Measurements from ENCODE around the gene CLIC2.

DNA sequence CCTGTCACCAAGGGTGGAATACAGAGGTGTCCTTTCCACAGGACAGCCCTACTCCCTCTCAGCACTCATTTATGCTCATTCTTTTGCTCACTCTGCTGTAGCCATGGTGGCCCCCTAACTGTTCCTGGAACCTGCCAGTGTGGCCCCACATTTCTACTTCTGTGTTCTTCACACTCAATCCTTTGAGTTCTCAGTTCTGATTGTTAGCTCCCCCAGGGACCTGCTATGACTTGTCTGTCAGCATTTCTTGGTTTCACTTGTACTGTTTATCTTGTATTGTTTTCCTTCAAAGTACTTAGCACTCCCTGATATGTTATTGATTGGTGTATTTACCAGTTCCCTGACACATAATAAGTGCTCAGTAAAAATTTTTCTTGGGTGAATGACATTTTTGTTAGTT is 103.3 kb downstream of the CLIC2 start:
- no peak for TF ChIP-seq EZH2phosphoT487 (IDR thresholded peaks at IDR 0.05; ENCODE audit: borderline replicate concordance, low read length)
- TF ChIP-seq, protein P1, sequence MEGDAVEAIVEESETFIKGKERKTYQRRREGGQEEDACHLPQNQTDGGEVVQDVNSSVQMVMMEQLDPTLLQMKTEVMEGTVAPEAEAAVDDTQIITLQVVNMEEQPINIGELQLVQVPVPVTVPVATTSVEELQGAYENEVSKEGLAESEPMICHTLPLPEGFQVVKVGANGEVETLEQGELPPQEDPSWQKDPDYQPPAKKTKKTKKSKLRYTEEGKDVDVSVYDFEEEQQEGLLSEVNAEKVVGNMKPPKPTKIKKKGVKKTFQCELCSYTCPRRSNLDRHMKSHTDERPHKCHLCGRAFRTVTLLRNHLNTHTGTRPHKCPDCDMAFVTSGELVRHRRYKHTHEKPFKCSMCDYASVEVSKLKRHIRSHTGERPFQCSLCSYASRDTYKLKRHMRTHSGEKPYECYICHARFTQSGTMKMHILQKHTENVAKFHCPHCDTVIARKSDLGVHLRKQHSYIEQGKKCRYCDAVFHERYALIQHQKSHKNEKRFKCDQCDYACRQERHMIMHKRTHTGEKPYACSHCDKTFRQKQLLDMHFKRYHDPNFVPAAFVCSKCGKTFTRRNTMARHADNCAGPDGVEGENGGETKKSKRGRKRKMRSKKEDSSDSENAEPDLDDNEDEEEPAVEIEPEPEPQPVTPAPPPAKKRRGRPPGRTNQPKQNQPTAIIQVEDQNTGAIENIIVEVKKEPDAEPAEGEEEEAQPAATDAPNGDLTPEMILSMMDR (IDR thresholded peaks at IDR 0.05; ENCODE audit: low read depth, low read length, poor library complexity, severe bottlenecking) = no peak

Measured in DOHH2 (cell line).